SU-DHL-6 (cell line): ENCODE data around the gene LPXN.

Experiments
- H2AFZ ChIP-seq: fragments of 200-600 bp; sonication (generic); 2 replicates; pipeline ENCODE4 v1.6.1; 2014; ENCODE audit warnings: low read depth, mild to moderate bottlenecking, moderate library complexity, mixed read lengths, antibody characterized with exemption, low read length; ENCODE audit not compliant: severe bottlenecking
- H3F3A ChIP-seq: fragments of 200-600 bp; shearing (Covaris generic); 2 replicates; pipeline ENCODE4 v1.6.0; 2016; ENCODE audit warnings: antibody characterized with exemption, mild to moderate bottlenecking; ENCODE audit not compliant: insufficient read depth
- H3K27ac ChIP-seq: fragments of 200-600 bp; sonication (generic); 2 replicates; pipeline ENCODE4 v1.5.1; 2016; ENCODE audit warnings: low read depth, mild to moderate bottlenecking, low read length, moderate library complexity, mixed read lengths
- H3K27me3 ChIP-seq: fragments of 200-600 bp; sonication (generic), shearing (Covaris generic); 2 replicates; pipeline ENCODE4 v1.6.0; 2014; ENCODE audit warnings: mild to moderate bottlenecking, low read length
- H3K36me3 ChIP-seq: fragments of 200-600 bp; sonication (generic); 2 replicates; pipeline ENCODE4 v1.6.1; 2014; ENCODE audit warnings: mild to moderate bottlenecking, low read length, mixed read lengths
- H3K4me2 ChIP-seq: fragments of 300-600, 200-600 bp; shearing (Covaris generic), sonication (generic); 2 replicates; pipeline ENCODE4 v1.6.0; 2014; ENCODE audit warnings: low read length, low read depth, mild to moderate bottlenecking; ENCODE audit not compliant: poor library complexity, severe bottlenecking
- H3K4me3 ChIP-seq: fragments of 200-600 bp; sonication (generic); 2 replicates; pipeline ENCODE4 v1.5.1; 2014; ENCODE audit warnings: antibody characterized with exemption, low read length, mild to moderate bottlenecking, mixed read lengths; ENCODE audit not compliant: insufficient read depth, poor library complexity, severe bottlenecking
- H3K79me2 ChIP-seq: fragments of 200-600 bp; sonication (generic); 2 replicates; pipeline ENCODE4 v1.6.1; 2014; ENCODE audit warnings: mild to moderate bottlenecking, low read length, moderate library complexity; ENCODE audit not compliant: insufficient read depth
- H3K9ac ChIP-seq: fragments of 200-600 bp; sonication (generic); 2 replicates; pipeline ENCODE4 v1.7.0; 2014; ENCODE audit warnings: mild to moderate bottlenecking, low read length
- H3K9me2 ChIP-seq: fragments of 200-600 bp; sonication (generic); replicated peaks from 2 replicates; pipeline ENCODE4 v1.6.1; 2014; ENCODE audit warnings: low read length; ENCODE audit not compliant: insufficient read depth
- H3K9me3 ChIP-seq: fragments of 200-600 bp; sonication (generic); 2 replicates; pipeline ENCODE4 v1.6.1; 2014; ENCODE audit warnings: low read length, mixed read lengths; ENCODE audit not compliant: insufficient read depth
- H4K20me1 ChIP-seq: fragments of 200-600 bp; sonication (generic); 2 replicates; pipeline ENCODE4 v1.6.1; 2014; ENCODE audit warnings: low read depth, mild to moderate bottlenecking, antibody characterized with exemption, low read length, moderate library complexity, mixed read lengths
- EZH2phosphoT487 ChIP-seq: fragments of 200-600 bp; sonication (generic), shearing (Covaris generic); conservative IDR thresholded peaks from 2 replicates; pipeline ENCODE4 v1.6.1; 2018; ENCODE audit warnings: mild to moderate bottlenecking, antibody characterized with exemption, low read length, moderate library complexity, mixed read lengths
- TF ChIP-seq, protein P1 (sequence below): fragments of 200-600 bp; sonication (generic); IDR thresholded peaks from one replicate; pipeline ENCODE4 v1.5.1; 2017; ENCODE audit warnings: antibody characterized with exemption, mild to moderate bottlenecking, low read length, moderate library complexity; ENCODE audit not compliant: insufficient read depth, poor library complexity, severe bottlenecking

Gene LPXN

GRCh38 chr11:58615559-58615958 is 39.9 kb upstream of the LPXN start:
- no peak overlapping the region for H3K4me2 ChIP-seq
- peaks cover 86% of the 10 kb centered on the region for H3K36me3 ChIP-seq
- TF ChIP-seq EZH2phosphoT487: no peak
- TF ChIP-seq, protein P1, sequence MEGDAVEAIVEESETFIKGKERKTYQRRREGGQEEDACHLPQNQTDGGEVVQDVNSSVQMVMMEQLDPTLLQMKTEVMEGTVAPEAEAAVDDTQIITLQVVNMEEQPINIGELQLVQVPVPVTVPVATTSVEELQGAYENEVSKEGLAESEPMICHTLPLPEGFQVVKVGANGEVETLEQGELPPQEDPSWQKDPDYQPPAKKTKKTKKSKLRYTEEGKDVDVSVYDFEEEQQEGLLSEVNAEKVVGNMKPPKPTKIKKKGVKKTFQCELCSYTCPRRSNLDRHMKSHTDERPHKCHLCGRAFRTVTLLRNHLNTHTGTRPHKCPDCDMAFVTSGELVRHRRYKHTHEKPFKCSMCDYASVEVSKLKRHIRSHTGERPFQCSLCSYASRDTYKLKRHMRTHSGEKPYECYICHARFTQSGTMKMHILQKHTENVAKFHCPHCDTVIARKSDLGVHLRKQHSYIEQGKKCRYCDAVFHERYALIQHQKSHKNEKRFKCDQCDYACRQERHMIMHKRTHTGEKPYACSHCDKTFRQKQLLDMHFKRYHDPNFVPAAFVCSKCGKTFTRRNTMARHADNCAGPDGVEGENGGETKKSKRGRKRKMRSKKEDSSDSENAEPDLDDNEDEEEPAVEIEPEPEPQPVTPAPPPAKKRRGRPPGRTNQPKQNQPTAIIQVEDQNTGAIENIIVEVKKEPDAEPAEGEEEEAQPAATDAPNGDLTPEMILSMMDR: no peak
- H3K27ac ChIP-seq: no peak overlapping the region
- 0 out of 2 replicates have a peak, but pooled peaks cover 2% of the 10 kb centered on the region for H3F3A ChIP-seq
- H3K9ac ChIP-seq: no peak overlapping the region
- H3K9me3 ChIP-seq: no peaks in the 10 kb centered on the region
- peaks cover 10% of the 10 kb centered on the region for H3K79me2 ChIP-seq
- H2AFZ ChIP-seq: no peak overlapping the region
- no peaks in the 10 kb centered on the region for H4K20me1 ChIP-seq
- H3K9me2 ChIP-seq: no peaks in the 10 kb centered on the region
- H3K4me3 ChIP-seq: no peak overlapping the region
- H3K27me3 ChIP-seq: no peaks in the 10 kb centered on the region

DNA sequence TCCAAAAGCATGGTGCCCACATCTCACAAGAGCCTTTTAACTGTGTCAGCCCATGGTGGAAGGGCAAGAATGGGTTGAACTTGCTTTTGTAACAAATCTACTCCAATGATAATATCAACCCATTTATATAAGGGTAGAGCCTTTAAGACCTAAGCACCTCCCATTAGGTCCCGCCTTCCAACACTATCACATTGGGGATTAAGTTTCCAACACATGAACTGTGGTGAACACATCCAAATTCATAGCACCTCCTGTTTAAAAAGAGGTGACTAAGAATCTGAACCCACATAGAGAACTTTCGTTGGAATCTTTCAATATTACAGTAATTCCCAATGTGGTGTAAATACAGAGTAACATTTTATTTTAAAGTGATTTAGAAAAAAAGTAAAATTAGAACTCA is 37.6 kb upstream of the LPXN start:
- no peak overlapping the region for H3K9ac ChIP-seq
- peaks cover 25% of the 10 kb centered on the region for H3K79me2 ChIP-seq
- H3K36me3 ChIP-seq: peaks cover 83% of the 10 kb centered on the region
- H3K4me3 ChIP-seq: no peak overlapping the region
- H3K9me2 ChIP-seq: no peaks in the 10 kb centered on the region
- peaks cover 8% of the 10 kb centered on the region; the same call in 1 of the 2 replicates for H4K20me1 ChIP-seq
- H3K27me3 ChIP-seq: no peaks in the 10 kb centered on the region
- no peak overlapping the region for H3K4me2 ChIP-seq
- no peak for TF ChIP-seq EZH2phosphoT487
- TF ChIP-seq, protein P1: no peak
- no peaks in the 10 kb centered on the region for H3K9me3 ChIP-seq
- peaks cover 7% of the 10 kb centered on the region; the same call in 1 of the 2 replicates for H3F3A ChIP-seq
- no peak overlapping the region for H2AFZ ChIP-seq
- no peak overlapping the region for H3K27ac ChIP-seq

DNA sequence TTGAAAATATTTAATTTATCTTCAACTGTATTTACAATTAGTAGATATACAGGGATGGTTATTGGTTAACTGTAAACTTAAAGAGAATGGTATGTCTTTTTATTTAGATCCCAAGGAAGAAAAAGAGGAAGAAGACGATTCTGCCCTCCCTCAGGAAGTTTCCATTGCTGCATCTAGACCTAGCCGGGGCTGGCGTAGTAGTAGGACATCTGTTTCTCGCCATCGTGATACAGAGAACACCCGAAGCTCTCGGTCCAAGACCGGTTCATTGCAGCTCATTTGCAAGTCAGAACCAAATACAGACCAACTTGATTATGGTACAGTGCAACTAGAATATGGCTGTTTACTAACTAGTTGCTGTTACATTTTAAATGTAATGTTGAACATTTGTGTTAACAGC is 34.1 kb upstream of the LPXN start:
- Histone ChIP-seq H3K9ac (no peak overlapping the region), H3K9me3 (no peaks in the 10 kb centered on the region), H3K36me3 (peaks cover 54% of the 10 kb centered on the region), H3K27me3 (no peaks in the 10 kb centered on the region), H4K20me1 (peaks cover 36% of the 10 kb centered on the region), H3K27ac (no peak overlapping the region), H3K79me2 (peaks cover 58% of the 10 kb centered on the region), H2AFZ (no peak overlapping the region), H3K4me3 (no peak overlapping the region), H3K4me2 (no peak overlapping the region), H3K9me2 (no peaks in the 10 kb centered on the region), H3F3A (peaks cover 7% of the 10 kb centered on the region; the same call in 1 of the 2 replicates)
- no peak for TF ChIP-seq EZH2phosphoT487
- TF ChIP-seq, protein P1: no peak
